Suprapubic skin (tissue), 4 donors: Measurements from ENCODE around the gene RMC1.

Experiments used
- CTCF ChIP-seq, 2 donors: fragments of 200-600 bp in 1 of 2; fragments of 450-650 bp in 1 of 2; sonication (generic) in 1 of 2; IDR thresholded peaks; one replicate each; pipeline ENCODE4 v1.5.1; 2016 to 2019; ENCODE audit warnings: antibody characterized with exemption in 2 of 2, mild to moderate bottlenecking in 1 of 2, moderate library complexity in 1 of 2
- POLR2A ChIP-seq, 2 donors: fragments of 450-650 bp; IDR thresholded peaks; one replicate each; pipeline ENCODE4 v1.6.1; 2017; ENCODE audit warnings: antibody characterized with exemption in 2 of 2, mild to moderate bottlenecking in 2 of 2, moderate library complexity in 2 of 2
- POLR2AphosphoS5 ChIP-seq, 3 donors: sonication (generic); formaldehyde crosslinking; IDR thresholded peaks; one replicate each; pipeline ENCODE4 v1.6.1; 2017; ENCODE audit warnings: antibody characterized with exemption in 3 of 3

- no peak for TF ChIP-seq CTCF (IDR thresholded peaks at IDR 0.05)
- TF ChIP-seq POLR2A (IDR thresholded peaks at IDR 0.05) = no peak
- no peak for TF ChIP-seq POLR2AphosphoS5 (IDR thresholded peaks at IDR 0.05)
Measured at GRCh38 chr18:23572570-23572969, 69.3 kb downstream of the RMC1 start.
